Activated naive CD8-positive, alpha-beta T cell treated with anti-CD3 and anti-CD28 coated beads for 36 hours (primary cell): ENCODE measurements around the gene EPHA10. TPM values are rescaled to one million over a fixed set of nuclear protein-coding genes. Genes with fewer than 3 reads are reported as not detected.

Source experiments
- DNase-seq: peaks from one replicate; pipeline ENCODE4 v3.0.0; 2021
- H3K27ac Mint-ChIP-seq: one replicate; pipeline ENCODE4 v1.8.0; 2022; ENCODE audit warnings: mild to moderate bottlenecking, moderate library complexity, mixed read lengths
- H3K27me3 Mint-ChIP-seq: one replicate; pipeline ENCODE4 v1.8.0; 2022; ENCODE audit warnings: mild to moderate bottlenecking, mixed read lengths
- H3K36me3 Mint-ChIP-seq: one replicate; pipeline ENCODE4 v1.8.0; 2021; ENCODE audit warnings: mild to moderate bottlenecking, mixed read lengths
- H3K4me1 Mint-ChIP-seq: one replicate; pipeline ENCODE4 v1.8.0; 2021; ENCODE audit warnings: mixed read lengths
- H3K4me3 Mint-ChIP-seq: one replicate; pipeline ENCODE4 v1.8.0; 2022; ENCODE audit warnings: mild to moderate bottlenecking, moderate library complexity, mixed read lengths
- H3K9me3 Mint-ChIP-seq: one replicate; pipeline ENCODE4 v1.8.0; 2022; ENCODE audit warnings: mixed read lengths
- total RNA-seq, 2 experiments: library from RNA; stranded (reverse); gene quantifications; one replicate each; pipeline ENCODE4 v1.2.3, GENCODE V29; 2021

The EPHA10 gene
- total RNA-seq, 2 experiments from 2014 or later, result not detected

DNA sequence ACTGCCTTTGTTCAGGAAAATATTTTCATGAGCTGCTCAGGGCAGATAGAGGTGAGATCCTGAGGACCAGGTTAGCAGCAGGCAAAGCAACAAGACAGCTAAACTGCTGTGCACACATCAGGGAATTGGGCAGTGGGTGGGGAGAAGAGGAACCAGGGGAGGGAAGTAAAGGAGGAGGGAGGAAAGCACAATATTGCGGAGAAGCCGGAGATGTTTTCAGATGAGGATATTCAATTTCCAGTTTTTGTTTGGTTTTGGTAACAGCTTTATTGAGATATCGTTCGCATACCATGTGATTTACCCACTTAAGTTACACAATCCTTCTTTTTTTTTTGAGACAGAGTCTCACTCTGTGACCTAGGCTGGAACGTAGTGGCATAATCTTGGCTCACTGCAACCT is 34.5 kb downstream of the EPHA10 start:
- Mint-ChIP-seq H3K27me3 (peaks cover 48% of the 10 kb centered on the region), H3K27ac (no peak overlapping the region), H3K36me3 (no peaks in the 10 kb centered on the region), H3K4me3 (no peak overlapping the region), H3K9me3 (no peaks in the 10 kb centered on the region), H3K4me1 (peaks cover 2% of the 10 kb centered on the region)
- DNase-seq, result no peak

- Mint-ChIP-seq H3K9me3 (no peaks in the 10 kb centered on the region), H3K4me3 (no peak overlapping the region), H3K27me3 (peaks cover 42% of the 10 kb centered on the region), H3K27ac (no peak overlapping the region), H3K4me1 (no peaks in the 10 kb centered on the region), H3K36me3 (no peaks in the 10 kb centered on the region)
- DNase-seq, result no peak
Observed at GRCh38 chr1:37728416-37728815, 36.5 kb downstream of the EPHA10 start.

DNA sequence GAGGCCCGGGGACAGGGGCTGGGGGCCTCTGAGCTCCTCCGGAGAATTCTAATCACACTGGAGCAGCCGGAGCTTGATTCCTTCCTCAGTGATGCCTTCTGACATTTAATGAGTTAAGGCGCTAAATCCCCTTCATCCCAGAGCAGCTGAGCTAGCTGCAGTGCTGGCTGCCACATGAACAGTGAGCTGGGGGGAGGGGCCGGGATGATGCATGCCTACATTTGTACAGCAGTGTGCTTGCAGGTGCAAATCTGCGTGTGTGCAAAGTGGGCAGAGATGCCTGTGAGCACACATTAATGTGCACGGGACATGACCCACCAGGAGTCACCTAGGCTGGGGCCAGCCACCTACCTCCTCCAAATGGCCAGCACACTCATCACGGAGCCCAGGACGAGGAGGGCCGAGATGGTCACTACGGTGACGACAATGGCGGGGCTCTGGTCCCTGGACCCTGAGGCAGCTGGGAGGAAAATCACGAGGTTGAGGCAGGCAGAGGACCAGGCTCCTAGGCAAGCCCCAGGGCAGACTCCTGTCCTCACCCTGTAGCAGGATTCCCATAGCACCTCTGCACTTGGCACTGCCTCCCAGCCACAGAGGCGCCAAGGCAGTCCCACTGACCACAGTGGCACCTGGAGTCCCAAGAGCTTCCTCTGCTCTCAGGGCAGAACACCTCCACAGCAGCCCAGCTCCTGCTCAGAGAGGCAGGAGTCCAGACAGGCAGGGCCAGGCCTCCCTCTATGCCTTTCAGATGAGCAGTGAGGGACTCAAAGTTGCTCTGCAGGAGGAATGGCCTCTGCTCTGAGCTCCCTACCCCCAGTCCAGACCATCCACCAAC is 38.0 kb downstream of the EPHA10 start:
- H3K4me1 Mint-ChIP-seq, result no peaks in the 10 kb centered on the region
- H3K27me3 Mint-ChIP-seq, result peaks cover 32% of the 10 kb centered on the region
- H3K4me3 Mint-ChIP-seq, result no peak overlapping the region
- H3K36me3 Mint-ChIP-seq, result no peaks in the 10 kb centered on the region
- no peaks in the 10 kb centered on the region for H3K9me3 Mint-ChIP-seq
- no peak for DNase-seq
- no peak overlapping the region for H3K27ac Mint-ChIP-seq

- no peak for DNase-seq
- no peak overlapping the region for H3K4me3 Mint-ChIP-seq
- H3K27me3 Mint-ChIP-seq, result peaks cover 31% of the 10 kb centered on the region
- H3K27ac Mint-ChIP-seq, result no peak overlapping the region
- no peaks in the 10 kb centered on the region for H3K36me3 Mint-ChIP-seq
- no peaks in the 10 kb centered on the region for H3K4me1 Mint-ChIP-seq
- no peaks in the 10 kb centered on the region for H3K9me3 Mint-ChIP-seq
Observed at GRCh38 chr1:37725851-37726613, 38.9 kb downstream of the EPHA10 start.

DNA sequence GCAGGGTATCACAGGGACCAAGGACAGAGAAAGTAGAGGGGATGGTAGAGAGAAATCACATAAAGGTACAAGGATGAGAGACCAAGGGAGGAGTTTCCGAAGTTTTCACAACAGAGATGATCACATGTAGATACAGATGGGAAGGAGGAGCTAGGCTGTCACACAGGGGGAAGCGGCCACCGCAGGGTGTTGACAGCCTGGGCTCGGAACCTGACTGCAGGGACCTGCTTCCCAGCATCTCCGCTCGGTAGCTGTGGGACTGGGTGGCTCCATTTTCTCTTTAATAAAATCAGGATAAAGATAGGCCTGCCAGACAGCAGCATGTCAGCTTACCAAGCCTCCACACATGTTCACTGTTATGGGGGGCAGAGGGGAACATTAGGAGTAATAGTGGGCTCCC is 40.3 kb downstream of the EPHA10 start:
- Mint-ChIP-seq H3K4me3 (no peak overlapping the region), H3K27ac (no peak overlapping the region), H3K27me3 (peaks cover 24% of the 10 kb centered on the region), H3K9me3 (no peaks in the 10 kb centered on the region), H3K4me1 (no peaks in the 10 kb centered on the region), H3K36me3 (no peaks in the 10 kb centered on the region)
- DNase-seq, result no peak

- Mint-ChIP-seq H3K4me1 (no peaks in the 10 kb centered on the region), H3K9me3 (no peaks in the 10 kb centered on the region), H3K27me3 (peaks cover 21% of the 10 kb centered on the region), H3K36me3 (no peaks in the 10 kb centered on the region), H3K27ac (no peak overlapping the region), H3K4me3 (no peak overlapping the region)
- DNase-seq, result no peak
Observed at GRCh38 chr1:37723390-37724078, 41.4 kb downstream of the EPHA10 start.

- peaks cover 16% of the 10 kb centered on the region for H3K27me3 Mint-ChIP-seq
- H3K36me3 Mint-ChIP-seq, result no peaks in the 10 kb centered on the region
- H3K9me3 Mint-ChIP-seq, result no peaks in the 10 kb centered on the region
- no peaks in the 10 kb centered on the region for H3K4me1 Mint-ChIP-seq
- no peak overlapping the region for H3K4me3 Mint-ChIP-seq
- no peak for DNase-seq
- H3K27ac Mint-ChIP-seq, result no peak overlapping the region
Observed at GRCh38 chr1:37723072-37723389, 41.9 kb downstream of the EPHA10 start.

DNA sequence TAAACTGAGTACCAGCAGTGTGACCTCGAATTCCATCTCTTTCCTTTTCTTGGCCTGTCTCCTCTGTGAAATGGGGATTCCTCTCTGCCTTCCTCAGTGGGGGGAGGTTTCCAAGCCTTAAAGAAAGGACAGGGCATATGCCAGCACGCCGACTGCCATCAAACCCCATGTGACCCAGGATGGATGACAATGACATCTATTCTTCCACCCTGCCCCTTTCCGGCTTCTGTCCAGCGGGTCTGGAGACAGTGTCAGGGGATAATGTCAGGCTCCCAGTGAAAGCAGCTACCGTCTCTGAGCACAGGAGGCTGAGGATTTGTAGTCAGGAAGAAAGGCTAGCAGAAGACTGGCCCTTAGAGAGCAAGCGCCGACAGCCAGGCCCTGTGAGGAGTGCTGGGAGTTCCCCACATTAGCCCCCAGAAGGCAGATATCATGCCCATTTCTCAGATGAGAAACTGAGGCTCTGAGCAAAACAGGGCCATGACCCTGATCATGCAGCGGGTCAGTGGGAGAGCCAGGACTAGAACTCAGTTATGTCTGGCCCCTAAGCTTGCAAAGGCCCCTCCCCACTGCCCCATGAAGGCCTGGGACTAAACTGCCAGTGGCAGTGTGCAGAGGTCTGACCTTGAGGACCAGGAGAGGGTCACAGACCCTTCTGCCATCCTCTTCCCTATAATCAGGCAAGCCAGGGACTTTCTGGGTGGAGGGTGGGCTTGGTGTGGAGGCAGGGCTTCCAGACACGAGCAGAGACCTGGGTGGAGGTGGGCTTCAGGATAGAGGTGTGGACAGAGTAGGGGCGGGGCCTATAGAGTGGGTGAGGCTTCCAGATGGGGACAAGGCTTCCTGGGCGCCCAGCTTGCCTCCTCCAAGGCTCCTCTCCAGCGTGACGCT is 42.5 kb downstream of the EPHA10 start:
- Mint-ChIP-seq H3K27ac (no peak overlapping the region), H3K4me1 (no peaks in the 10 kb centered on the region), H3K4me3 (no peak overlapping the region), H3K9me3 (no peaks in the 10 kb centered on the region), H3K36me3 (no peaks in the 10 kb centered on the region), H3K27me3 (peaks cover 16% of the 10 kb centered on the region)
- no peak for DNase-seq

DNA sequence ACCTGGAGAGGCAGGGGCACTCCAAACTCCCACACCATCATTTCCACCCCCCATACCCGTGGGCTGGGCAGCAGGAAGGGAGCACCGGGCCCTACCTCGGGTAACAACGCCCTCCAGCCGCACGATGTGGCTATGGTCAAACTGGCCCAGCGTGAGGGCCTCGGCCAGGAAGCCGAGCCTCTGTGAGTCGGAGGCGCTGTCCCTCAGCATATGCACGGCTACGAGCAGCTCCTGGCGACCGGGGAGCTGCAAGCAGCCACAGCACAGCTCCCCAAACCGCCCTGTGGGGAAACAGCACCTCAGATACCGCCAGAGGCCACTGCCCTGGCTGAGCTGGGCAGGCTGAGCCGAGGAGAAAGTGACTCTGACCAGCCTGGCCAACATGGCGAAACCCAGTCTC is 43.4 kb downstream of the EPHA10 start:
- no peak overlapping the region for H3K4me3 Mint-ChIP-seq
- DNase-seq, result no peak
- peaks cover 16% of the 10 kb centered on the region for H3K27me3 Mint-ChIP-seq
- H3K27ac Mint-ChIP-seq, result no peak overlapping the region
- H3K4me1 Mint-ChIP-seq, result no peaks in the 10 kb centered on the region
- no peaks in the 10 kb centered on the region for H3K9me3 Mint-ChIP-seq
- no peaks in the 10 kb centered on the region for H3K36me3 Mint-ChIP-seq

- Mint-ChIP-seq H3K4me3 (no peak overlapping the region), H3K27ac (no peak overlapping the region), H3K9me3 (no peaks in the 10 kb centered on the region), H3K36me3 (no peaks in the 10 kb centered on the region), H3K4me1 (no peaks in the 10 kb centered on the region), H3K27me3 (peaks cover 13% of the 10 kb centered on the region)
- no peak for DNase-seq
Observed at GRCh38 chr1:37720231-37721130, 44.4 kb downstream of the EPHA10 start.

- Mint-ChIP-seq H3K27ac (no peak overlapping the region), H3K9me3 (no peaks in the 10 kb centered on the region), H3K4me1 (no peaks in the 10 kb centered on the region), H3K27me3 (peaks cover 6% of the 10 kb centered on the region), H3K4me3 (no peak overlapping the region), H3K36me3 (no peaks in the 10 kb centered on the region)
- DNase-seq, result no peak
Observed at GRCh38 chr1:37719572-37720195, 45.2 kb downstream of the EPHA10 start.

GRCh38 chr1:37718901-37719571 is 45.9 kb downstream of the EPHA10 start:
- no peaks in the 10 kb centered on the region for H3K9me3 Mint-ChIP-seq

More at GRCh38 chr1:37718901-37719571, 45.9 kb downstream of the EPHA10 start:
- DNase-seq, result no peak
- Mint-ChIP-seq H3K27me3 (peaks cover under 1% of the 10 kb centered on the region), H3K4me1 (no peaks in the 10 kb centered on the region), H3K27ac (no peak overlapping the region), H3K36me3 (no peaks in the 10 kb centered on the region), H3K4me3 (no peak overlapping the region)
